ENCODE results near the gene AKAP13.

Gene AKAP13

GRCh38 chr15:85672332-85673084, 292.1 kb downstream of the AKAP13 start:
- DNase-seq (ENCODE audit: low read depth) = no peak

GRCh38 chr15:85673326-85673725, 292.9 kb downstream of the AKAP13 start:
- no peak for DNase-seq (ENCODE audit: low read depth)

GRCh38 chr15:85676342-85677098, 296.1 kb downstream of the AKAP13 start:
- DNase-seq (ENCODE audit: low read depth) = no peak

GRCh38 chr15:85679231-85679630, 298.8 kb downstream of the AKAP13 start:
- DNase-seq (ENCODE audit: low read depth) = no peak

- no peak for DNase-seq (ENCODE audit: low read depth)
These were observed 301.0 kb downstream of the AKAP13 start for GRCh38 chr15:85681386-85681785.

GRCh38 chr15:85684174-85684710, 303.8 kb downstream of the AKAP13 start:
- no peak for DNase-seq (ENCODE audit: low read depth)

GRCh38 chr15:85685356-85685755, 305.0 kb downstream of the AKAP13 start:
- no peak for DNase-seq (ENCODE audit: low read depth)

- DNase-seq (ENCODE audit: low read depth) = no peak
These were observed 306.9 kb downstream of the AKAP13 start for GRCh38 chr15:85687329-85687728.

GRCh38 chr15:85688711-85689110, 308.3 kb downstream of the AKAP13 start:
- no peak for DNase-seq (ENCODE audit: low read depth)

GRCh38 chr15:85689729-85690128, 309.3 kb downstream of the AKAP13 start:
- DNase-seq (ENCODE audit: low read depth) = peak; percentile 39

GRCh38 chr15:85690561-85691231, 310.3 kb downstream of the AKAP13 start:
- DNase-seq (ENCODE audit: low read depth) = no peak

GRCh38 chr15:85691350-85692240, 311.2 kb downstream of the AKAP13 start:
- DNase-seq (ENCODE audit: low read depth) = no peak

- no peak for DNase-seq (ENCODE audit: low read depth)
These were observed 311.9 kb downstream of the AKAP13 start for GRCh38 chr15:85692321-85692720.

GRCh38 chr15:85692873-85693272, 312.5 kb downstream of the AKAP13 start:
- DNase-seq (ENCODE audit: low read depth) = peak; percentile 18

- no peak for DNase-seq (ENCODE audit: low read depth)
These were observed 312.9 kb downstream of the AKAP13 start for GRCh38 chr15:85693277-85693676.

- no peak for DNase-seq (ENCODE audit: low read depth)
These were observed 313.7 kb downstream of the AKAP13 start for GRCh38 chr15:85694091-85694490.

GRCh38 chr15:85700767-85701166, 320.4 kb downstream of the AKAP13 start:
- no peak for DNase-seq (ENCODE audit: low read depth)

- DNase-seq (ENCODE audit: low read depth) = no peak
These were observed 322.1 kb downstream of the AKAP13 start for GRCh38 chr15:85702321-85703101.

- DNase-seq (ENCODE audit: low read depth) = no peak
These were observed 323.7 kb downstream of the AKAP13 start for GRCh38 chr15:85704066-85704465.

GRCh38 chr15:85704720-85705429, 324.5 kb downstream of the AKAP13 start:
- no peak for DNase-seq (ENCODE audit: low read depth)
